ENCODE measurements around the gene ISL2. TPM values are rescaled to one million over a fixed set of nuclear protein-coding genes. Genes with fewer than 3 reads are reported as not detected.

The ISL2 gene
- polyA plus RNA-seq, 3 donors: 0.40 to 2.3 (median 0.52) TPM

GRCh38 chr15:76339305-76340197 lies 3.0 kb downstream of the ISL2 start:
- H3K9me3 ChIP-seq (replicated peaks in 1 of 2; ENCODE audit: control insufficient read depth in 1 of 2, insufficient read depth in 1 of 2, low read length in 2 of 2): peaks cover 9 to 51% of the 10 kb centered on the region in 2 donors
- H3K79me2 ChIP-seq (ENCODE audit: insufficient read depth, low read length): no peaks in the 10 kb centered on the region
- peak overlapping the region; percentile 66 for H2AFZ ChIP-seq (ENCODE audit: insufficient read depth, low read depth, low read length, poor library complexity, severe bottlenecking)
- peaks cover 0 to 66% (median 53%) of the 10 kb centered on the region in 7 donors for H3K9me3 Mint-ChIP-seq
- peaks cover 44% of the 10 kb centered on the region for H4K20me1 ChIP-seq (ENCODE audit: insufficient read depth, low read length)
- H3K4me1 Mint-ChIP-seq: peaks cover 72% of the 10 kb centered on the region
- TF ChIP-seq, protein P1, sequence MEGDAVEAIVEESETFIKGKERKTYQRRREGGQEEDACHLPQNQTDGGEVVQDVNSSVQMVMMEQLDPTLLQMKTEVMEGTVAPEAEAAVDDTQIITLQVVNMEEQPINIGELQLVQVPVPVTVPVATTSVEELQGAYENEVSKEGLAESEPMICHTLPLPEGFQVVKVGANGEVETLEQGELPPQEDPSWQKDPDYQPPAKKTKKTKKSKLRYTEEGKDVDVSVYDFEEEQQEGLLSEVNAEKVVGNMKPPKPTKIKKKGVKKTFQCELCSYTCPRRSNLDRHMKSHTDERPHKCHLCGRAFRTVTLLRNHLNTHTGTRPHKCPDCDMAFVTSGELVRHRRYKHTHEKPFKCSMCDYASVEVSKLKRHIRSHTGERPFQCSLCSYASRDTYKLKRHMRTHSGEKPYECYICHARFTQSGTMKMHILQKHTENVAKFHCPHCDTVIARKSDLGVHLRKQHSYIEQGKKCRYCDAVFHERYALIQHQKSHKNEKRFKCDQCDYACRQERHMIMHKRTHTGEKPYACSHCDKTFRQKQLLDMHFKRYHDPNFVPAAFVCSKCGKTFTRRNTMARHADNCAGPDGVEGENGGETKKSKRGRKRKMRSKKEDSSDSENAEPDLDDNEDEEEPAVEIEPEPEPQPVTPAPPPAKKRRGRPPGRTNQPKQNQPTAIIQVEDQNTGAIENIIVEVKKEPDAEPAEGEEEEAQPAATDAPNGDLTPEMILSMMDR (IDR thresholded peaks at IDR 0.05): no peak
- peaks cover 65 to 86% of the 10 kb centered on the region in 2 donors for H3K27me3 ChIP-seq (ENCODE audit: control insufficient read depth in 2 of 2, insufficient read depth in 2 of 2, low read length in 2 of 2)
- H3K36me3 ChIP-seq (replicated peaks in 1 of 2; ENCODE audit: control insufficient read depth in 1 of 2, insufficient read depth in 2 of 2, low read length in 2 of 2): no peaks in the 10 kb centered on the region
- no peak overlapping the region for H3K27ac ChIP-seq (ENCODE audit: low read depth in 1 of 2, low read length in 2 of 2)
- no peak overlapping the region for H3K9ac ChIP-seq (ENCODE audit: insufficient read depth, low read length, poor library complexity, severe bottlenecking)
- H3K4me3 Mint-ChIP-seq: peak overlapping the region; percentile 86 to 99
- peak in 2 of 3 donors; percentile 47 to 49 for DNase-seq
- H3K36me3 Mint-ChIP-seq: peaks cover 20 to 38% of the 10 kb centered on the region in 2 donors
- H3K4me1 ChIP-seq (ENCODE audit: control insufficient read depth in 1 of 2, insufficient read depth in 2 of 2, low read length in 2 of 2): peaks cover 80 to 87% of the 10 kb centered on the region in 2 donors
- peaks cover 83 to 98% (median 89%) of the 10 kb centered on the region in 3 donors for H3K27me3 Mint-ChIP-seq (ENCODE audit: low read depth in 3 of 3)
- peak overlapping the region; percentile 91 for H3K4me2 ChIP-seq (replicated peaks; ENCODE audit: extremely low read depth, low read length, poor library complexity, severe bottlenecking)
- H3K4me3 ChIP-seq (replicated peaks in 1 of 3; ENCODE audit: low read depth in 2 of 3, low read length in 3 of 3): peak overlapping the region; percentile 34 to 79 (median 46)
- peak overlapping the region in 5 of 7 donors; percentile 30 to 76 (median 55) for H3K27ac Mint-ChIP-seq
- 2% methylated on average over 40 of the region's 48 CpGs for WGBS (ENCODE audit: insufficient coverage)
- intact Hi-C loops (cut with micrococcal nuclease): no loop called here

DNA sequence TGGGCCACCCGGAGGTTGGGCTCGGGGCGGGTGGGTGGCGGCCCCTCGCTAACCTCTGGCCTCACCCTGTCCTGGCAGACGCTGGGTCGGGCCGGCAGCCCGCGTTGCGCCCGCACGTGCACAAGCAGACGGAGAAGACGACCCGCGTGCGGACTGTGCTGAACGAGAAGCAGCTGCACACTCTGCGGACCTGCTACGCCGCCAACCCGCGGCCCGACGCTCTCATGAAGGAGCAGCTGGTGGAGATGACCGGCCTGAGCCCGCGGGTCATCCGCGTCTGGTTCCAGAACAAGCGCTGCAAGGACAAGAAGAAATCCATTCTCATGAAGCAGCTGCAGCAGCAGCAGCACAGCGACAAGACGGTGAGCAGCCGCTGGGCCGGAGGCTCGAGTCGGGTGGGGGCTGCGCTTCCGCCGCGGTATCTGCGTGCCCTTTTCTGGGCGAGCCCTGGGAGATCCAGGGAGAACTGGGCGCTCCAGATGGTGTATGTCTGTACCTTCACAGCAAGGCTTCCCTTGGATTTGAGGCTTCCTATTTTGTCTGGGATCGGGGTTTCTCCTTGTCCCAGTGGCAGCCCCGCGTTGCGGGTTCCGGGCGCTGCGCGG lies 3.7 kb downstream of the ISL2 start:
- peaks cover 20 to 40% of the 10 kb centered on the region in 2 donors for H3K36me3 Mint-ChIP-seq
- Histone ChIP-seq H3K4me2 (replicated peaks; ENCODE audit: extremely low read depth, low read length, poor library complexity, severe bottlenecking) (peak overlapping the region; percentile 91), H3K27me3 (ENCODE audit: control insufficient read depth in 2 of 2, insufficient read depth in 2 of 2, low read length in 2 of 2) (peaks cover 68 to 86% of the 10 kb centered on the region in 2 donors), H3K27ac (ENCODE audit: low read depth in 1 of 2, low read length in 2 of 2) (no peak overlapping the region), H3K4me3 (replicated peaks in 1 of 3; ENCODE audit: low read depth in 2 of 3, low read length in 3 of 3) (peak overlapping the region; percentile 34 to 79 (median 46)), H3K9me3 (replicated peaks in 1 of 2; ENCODE audit: control insufficient read depth in 1 of 2, insufficient read depth in 1 of 2, low read length in 2 of 2) (peaks cover 9 to 50% of the 10 kb centered on the region in 2 donors), H3K4me1 (ENCODE audit: control insufficient read depth in 1 of 2, insufficient read depth in 2 of 2, low read length in 2 of 2) (peaks cover 73 to 82% of the 10 kb centered on the region in 2 donors), H2AFZ (ENCODE audit: insufficient read depth, low read depth, low read length, poor library complexity, severe bottlenecking) (peak overlapping the region; percentile 66), H3K79me2 (ENCODE audit: insufficient read depth, low read length) (no peaks in the 10 kb centered on the region), H3K9ac (ENCODE audit: insufficient read depth, low read length, poor library complexity, severe bottlenecking) (no peak overlapping the region), H3K36me3 (replicated peaks in 1 of 2; ENCODE audit: control insufficient read depth in 1 of 2, insufficient read depth in 2 of 2, low read length in 2 of 2) (no peaks in the 10 kb centered on the region), H4K20me1 (ENCODE audit: insufficient read depth, low read length) (peaks cover 44% of the 10 kb centered on the region)
- peak overlapping the region; percentile 86 to 99 for H3K4me3 Mint-ChIP-seq
- peaks cover 0 to 60% (median 46%) of the 10 kb centered on the region in 7 donors for H3K9me3 Mint-ChIP-seq
- intact Hi-C loops (cut with micrococcal nuclease): no loop called here
- H3K27ac Mint-ChIP-seq: peak overlapping the region in 2 of 7 donors; percentile 38 to 48
- DNase-seq: peak; percentile 32 to 46 (median 36)
- H3K27me3 Mint-ChIP-seq (ENCODE audit: low read depth in 3 of 3): peaks cover 81 to 98% (median 89%) of the 10 kb centered on the region in 3 donors
- under 1% methylated on average over 53 of the region's 53 CpGs for WGBS (ENCODE audit: insufficient coverage)
- TF ChIP-seq, protein P1 (IDR thresholded peaks at IDR 0.05): no peak
- peaks cover 69% of the 10 kb centered on the region for H3K4me1 Mint-ChIP-seq
